Measurements from ENCODE around the gene EIF3F.
"Not testable (repeated sequence)": the region's sequence is repeated elsewhere in the genome, so short reads cannot be mapped to it uniquely, and the experiment has no call there.

EIF3F gene

DNA sequence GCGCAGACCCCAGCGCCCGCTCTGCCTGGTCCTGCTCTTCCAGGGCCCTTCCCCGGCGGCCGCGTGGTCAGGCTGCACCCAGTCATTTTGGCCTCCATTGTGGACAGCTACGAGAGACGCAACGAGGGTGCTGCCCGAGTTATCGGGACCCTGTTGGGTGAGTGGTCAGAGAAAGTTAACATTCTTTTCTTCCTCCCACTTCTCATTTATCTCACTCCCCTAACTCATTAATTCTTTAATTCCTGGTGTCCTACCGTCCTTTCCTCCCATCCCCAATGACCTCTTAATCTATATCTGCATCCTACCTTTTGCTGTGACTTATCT, 385 bp downstream of the EIF3F start:
- not testable (repeated sequence) for DNase-seq (ENCODE audit: low read depth in 1 of 2, low spot score in 1 of 2)

DNA sequence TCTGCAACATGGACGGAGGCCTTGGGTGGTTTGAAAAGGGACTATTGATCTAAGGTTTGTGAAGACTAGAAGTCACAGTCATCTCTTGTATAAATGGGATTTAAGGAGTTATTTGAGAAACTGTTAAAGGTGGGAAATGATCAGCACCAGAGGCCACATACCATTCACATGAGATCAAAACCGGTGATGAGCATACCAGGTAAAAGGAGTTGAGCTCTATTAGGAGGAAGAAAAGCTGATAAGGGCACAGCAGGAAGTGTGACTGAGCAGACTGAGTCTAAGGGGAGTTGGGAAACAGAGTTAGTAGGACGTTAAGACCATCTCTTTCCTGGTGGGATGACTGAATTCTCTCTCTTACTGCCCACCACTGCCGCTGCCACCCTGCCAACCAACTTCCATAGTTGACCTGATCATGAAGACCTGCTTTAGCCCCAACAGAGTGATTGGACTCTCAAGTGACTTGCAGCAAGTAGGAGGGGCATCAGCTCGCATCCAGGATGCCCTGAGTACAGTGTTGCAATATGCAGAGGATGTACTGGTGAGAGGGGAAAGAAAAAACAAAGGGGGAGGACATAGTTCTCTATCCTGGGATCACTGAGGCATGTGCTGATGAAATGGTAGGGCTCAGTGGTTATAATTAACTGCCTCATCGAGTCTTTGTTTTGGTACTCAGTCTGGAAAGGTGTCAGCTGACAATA, 7.6 kb downstream of the EIF3F start:
- DNase-seq (ENCODE audit: low read depth in 1 of 2, low spot score in 1 of 2): no peak

DNA sequence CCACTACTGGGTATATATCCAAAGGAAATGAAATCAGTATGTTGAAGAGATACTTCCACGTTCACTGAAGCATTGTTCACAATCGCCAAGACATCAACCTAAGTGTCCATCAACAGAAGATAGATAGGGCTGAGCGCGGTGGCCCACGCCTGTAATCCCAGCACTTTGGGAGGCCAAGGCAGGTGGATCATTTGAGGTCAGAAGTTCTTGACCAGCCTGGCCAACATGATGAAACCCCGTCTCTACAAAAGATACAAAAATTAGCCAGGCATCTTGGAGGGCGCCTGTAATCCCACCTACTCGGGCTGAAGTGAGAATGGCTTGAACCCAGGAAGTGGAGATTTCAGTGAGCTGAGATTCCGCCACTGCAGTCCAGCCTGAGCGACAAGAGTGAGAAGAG, 12.7 kb downstream of the EIF3F start:
- no peak for DNase-seq (ENCODE audit: low read depth in 1 of 2, low spot score in 1 of 2)

DNA sequence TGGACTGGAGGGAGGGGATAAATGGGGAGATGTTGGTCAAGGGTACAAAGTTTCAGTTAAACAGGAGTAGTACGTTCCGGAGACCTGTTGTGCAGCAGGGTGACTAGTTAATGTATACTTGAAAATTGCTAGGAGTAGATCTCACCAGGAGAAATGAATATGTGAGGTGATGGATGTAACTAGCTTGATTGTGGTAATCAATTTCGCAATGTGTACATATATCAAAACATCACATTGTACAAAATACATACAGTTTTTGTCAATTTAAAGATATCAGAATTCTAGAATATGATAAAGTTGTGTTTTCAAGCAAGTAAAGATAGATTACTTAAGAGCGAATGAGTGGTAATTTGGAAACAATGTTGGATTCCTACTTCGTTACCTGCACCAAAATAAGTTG, 13.3 kb downstream of the EIF3F start:
- DNase-seq (ENCODE audit: low read depth in 1 of 2, low spot score in 1 of 2): no peak

DNA sequence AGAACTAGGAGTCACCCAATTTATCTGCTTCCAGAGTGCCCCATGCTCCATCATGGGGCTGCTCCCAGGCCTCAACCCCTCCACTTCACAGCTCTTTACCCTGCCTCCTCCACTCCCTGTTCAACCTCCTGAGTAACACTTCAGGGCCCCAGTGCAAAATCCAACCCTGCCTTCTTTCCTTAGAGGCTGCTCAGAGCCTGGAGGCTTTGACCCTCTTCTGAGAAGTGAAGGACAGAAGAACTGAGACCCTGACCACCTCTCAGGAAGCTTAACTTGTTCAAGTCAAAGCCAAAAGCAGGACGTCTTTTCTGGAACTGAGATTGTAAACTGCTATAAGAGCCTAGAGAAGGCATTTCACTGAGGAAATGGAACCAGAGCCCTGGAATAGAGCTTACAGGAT, 15.5 kb downstream of the EIF3F start:
- no peak for DNase-seq (ENCODE audit: low read depth in 1 of 2, low spot score in 1 of 2)

DNA sequence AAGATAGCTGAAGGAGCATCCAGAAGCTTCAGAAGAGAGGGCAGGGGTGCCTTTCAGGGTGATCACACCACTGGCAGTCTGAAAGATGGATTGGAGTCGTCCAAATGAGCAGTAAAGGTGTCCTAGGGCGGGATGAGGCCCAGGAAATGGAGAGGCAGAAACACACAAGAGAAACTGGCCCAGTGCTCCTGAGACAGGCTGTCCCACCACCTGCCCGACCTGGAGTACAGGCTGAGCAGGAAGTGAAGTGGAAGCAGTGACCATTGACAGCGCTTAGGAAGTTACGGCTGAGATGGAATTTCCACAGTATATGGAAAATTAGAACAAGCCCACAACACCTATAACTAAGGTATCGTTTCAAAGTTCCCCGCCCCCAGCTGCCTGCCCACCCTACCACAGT, 16.1 kb downstream of the EIF3F start:
- DNase-seq (ENCODE audit: low read depth in 1 of 2, low spot score in 1 of 2): no peak

DNA sequence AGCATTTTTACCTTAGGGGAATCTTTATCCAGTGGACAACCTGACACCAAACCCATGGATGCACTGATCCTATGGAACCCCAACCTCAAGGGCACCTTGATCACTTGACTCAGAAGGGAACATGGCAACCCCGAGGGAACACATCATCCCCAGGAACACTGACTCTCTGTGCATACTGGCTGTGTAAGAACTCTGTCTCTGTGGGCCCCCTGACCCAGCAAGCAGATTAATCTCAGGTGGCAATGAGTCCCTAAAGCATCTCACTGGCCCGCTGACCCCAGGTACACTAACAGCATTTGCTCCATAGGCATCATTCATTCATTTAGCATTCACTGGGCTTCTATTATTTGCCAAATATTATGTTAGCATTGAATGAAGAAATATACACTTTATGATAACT, 16.9 kb downstream of the EIF3F start:
- no peak for DNase-seq (ENCODE audit: low read depth in 1 of 2, low spot score in 1 of 2)

DNA sequence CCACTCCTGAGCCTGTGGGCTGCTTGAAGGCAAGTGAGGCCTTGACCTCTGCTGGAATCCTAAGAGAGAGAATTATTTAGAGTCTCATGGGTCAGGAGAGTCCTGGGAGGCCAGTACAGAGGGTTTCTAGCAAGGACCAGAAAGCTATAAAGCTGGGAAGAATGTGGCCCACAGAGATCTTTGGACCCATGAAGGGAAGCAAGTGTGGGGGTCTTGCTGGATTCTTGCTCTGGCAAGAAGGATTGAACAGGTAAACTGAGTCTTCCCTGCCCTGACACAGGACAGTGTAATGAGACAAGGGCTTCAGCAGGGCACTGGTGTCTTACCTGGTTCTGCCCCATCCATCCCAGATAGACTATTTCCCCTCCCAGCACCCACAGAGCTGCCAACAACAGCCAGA, 18.4 kb downstream of the EIF3F start:
- DNase-seq (ENCODE audit: low read depth in 1 of 2, low spot score in 1 of 2): no peak

DNA sequence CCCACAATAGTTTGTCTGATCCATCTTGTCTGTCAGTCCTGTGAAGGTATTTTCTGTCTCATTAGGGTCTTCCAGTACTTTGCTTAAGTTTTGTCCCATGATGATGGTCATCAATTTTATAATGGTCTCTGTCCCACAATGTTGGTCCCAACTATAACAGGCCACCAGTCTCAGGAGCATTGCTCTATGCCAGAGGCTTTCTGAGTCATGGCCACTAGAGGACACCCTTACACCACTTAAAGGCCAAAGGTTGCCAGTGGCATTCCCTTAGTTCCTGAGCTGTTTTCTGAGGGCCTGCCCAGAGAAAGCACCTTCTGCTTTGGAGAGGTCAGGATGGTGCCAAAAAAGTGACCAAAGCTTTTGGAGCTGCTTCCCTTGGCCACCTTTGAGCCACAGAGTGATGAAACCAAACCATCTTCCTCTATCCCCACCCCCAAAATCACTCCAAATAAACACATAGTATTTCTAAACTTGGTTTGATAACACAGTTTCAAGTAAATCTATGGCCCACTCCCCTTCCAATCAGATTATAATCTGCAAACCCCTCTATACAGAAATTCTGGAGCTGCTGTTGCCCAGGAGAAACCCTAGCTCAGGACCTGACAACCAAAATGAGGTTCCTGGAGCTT, 19.3 kb downstream of the EIF3F start:
- peak in 1 of 2 donors; percentile 32 for DNase-seq (ENCODE audit: low read depth in 1 of 2, low spot score in 1 of 2)

DNA sequence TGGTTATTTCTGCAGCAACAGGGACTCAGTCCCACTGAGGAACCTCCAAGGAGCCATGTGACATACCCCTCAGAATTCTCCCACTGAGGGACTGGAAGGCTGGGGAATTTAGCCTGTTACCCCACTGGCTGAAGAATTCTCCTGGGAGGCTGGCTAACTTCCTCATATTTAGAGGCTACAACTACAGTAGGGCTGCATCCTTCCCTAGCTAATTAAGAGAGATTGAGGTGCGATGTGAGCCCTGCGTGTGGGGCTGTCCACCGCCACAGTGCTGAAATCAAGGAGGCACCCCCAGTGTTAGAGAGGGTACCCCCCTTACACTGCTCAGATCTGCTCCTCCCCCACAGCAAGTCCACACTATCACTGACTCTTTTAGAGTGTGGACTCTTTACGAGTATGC, 21.1 kb downstream of the EIF3F start:
- DNase-seq (ENCODE audit: low read depth in 1 of 2, low spot score in 1 of 2): no peak

DNA sequence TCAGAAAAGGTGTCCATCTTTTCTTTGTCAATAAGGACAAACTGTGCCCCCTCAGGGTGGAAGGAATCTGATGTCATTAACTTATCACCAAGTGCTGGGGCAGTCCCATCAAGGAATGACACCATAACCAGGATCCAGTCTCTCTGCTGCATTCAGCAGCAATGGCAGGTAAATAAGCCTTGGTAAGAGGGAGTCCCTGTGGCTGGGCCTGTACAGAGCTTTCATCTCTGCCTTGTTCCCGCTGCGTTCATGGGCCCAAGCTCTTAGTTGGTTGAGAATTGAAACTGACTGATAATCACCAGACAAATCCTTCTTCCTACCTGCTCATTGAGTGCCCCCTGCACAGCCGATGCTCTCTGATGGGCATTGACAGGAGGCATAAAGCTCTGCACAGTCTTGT, 22.7 kb downstream of the EIF3F start:
- DNase-seq (ENCODE audit: low read depth in 1 of 2, low spot score in 1 of 2): no peak

DNA sequence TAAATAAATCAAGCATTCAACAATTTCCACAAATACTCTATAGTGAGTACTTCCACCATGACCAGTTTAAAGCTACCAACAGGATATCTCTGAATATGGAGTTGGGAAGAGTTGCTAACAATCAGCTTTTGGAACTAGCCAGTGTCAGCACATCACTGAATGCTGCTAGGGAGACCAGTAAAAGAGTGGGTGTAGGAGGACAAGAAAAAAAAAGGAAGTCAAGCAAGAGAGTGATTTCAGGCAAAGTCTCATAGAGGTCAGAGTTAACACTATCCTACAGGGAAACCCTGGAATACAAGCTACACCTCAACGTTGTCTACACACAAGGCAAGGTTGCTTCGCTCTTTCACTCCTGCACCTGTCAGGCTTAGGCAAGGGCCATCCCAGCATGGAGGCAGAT, 24.2 kb downstream of the EIF3F start:
- no peak for DNase-seq (ENCODE audit: low read depth in 1 of 2, low spot score in 1 of 2)

DNA sequence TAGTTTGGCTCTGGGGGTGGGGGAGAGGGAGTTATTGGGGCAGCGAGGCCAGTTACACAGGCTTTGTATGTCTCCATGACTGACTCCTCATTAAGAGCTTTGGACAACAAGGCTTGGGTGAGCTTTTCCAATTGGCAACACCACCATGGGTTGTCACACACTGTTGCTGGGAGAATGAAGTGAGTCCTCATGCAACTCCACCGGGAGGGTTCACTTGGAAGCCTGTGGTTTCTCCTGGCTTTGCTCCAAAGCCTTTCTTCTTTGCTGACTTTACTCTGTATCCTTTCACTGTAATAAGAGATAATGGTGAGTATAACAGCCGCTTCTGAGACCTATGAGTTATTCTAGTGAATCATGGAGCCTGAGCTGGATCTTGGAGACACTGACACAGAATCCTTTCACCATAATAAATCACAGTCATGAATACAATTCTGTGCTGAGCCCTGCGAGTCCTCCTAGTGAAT, 24.9 kb downstream of the EIF3F start:
- DNase-seq (ENCODE audit: low read depth in 1 of 2, low spot score in 1 of 2): no peak

DNA sequence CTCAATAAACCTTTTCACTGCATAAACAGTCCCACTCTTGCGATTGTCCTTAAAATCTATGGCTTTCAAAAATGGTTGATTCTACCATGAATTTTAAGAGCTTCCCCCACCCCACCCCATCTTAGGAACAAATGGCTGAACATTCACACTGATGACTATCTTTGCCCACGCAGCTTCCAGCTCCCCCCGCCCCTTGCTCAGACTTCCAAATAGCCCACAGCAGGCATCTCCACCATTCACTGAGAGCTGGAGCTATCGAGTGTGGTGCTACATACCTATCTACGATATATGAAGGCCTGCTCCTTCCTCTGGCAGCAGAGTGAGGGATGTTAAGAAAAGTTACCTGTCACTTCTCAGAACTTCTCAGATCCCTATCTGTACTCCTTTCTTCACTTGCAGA, 26.7 kb downstream of the EIF3F start:
- no peak for DNase-seq (ENCODE audit: low read depth in 1 of 2, low spot score in 1 of 2)

DNA sequence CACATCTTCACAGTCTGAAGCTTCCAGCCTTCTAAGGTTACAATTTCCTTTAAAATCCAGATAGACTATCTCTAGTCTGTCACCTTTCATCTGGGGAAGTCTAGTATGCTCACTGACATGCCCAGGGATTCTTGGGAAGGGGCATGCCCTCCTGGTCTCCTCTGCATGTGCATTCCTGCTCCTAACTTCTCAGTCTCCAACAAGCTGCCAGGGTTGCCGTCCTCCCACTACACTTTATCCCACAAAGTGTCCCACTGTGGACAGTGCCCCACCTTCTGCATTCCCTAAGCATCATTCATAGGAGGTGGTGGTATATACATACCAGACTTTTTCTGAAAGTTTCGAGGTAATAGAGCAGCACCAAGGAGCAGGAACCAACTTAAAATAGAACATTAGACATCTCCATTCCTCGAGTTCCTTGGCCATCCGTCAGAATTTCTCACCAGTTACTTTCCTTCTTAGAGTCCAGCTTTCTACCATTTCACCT, 28.7 kb downstream of the EIF3F start:
- DNase-seq (ENCODE audit: low read depth in 1 of 2, low spot score in 1 of 2): no peak

DNA sequence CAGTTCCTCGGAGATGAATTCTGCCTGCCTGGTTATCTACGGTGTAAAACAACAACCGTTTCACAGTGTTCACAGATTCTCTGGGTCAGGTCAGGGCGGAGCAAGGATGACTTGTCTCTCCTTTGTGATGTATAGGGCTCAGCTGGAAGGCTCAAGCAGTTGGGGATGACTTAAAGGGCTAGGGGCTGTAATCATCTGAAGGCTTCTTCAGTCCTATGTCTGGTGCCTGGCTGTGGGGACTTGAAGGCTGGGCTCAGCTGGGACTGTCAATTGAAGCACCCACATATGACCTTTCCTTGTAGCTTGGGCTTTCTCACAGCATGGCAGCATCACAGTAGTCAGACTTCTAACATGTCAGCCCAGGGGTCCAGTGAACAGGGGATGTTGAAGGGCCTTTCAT, 29.3 kb downstream of the EIF3F start:
- no peak for DNase-seq (ENCODE audit: low read depth in 1 of 2, low spot score in 1 of 2)

DNA sequence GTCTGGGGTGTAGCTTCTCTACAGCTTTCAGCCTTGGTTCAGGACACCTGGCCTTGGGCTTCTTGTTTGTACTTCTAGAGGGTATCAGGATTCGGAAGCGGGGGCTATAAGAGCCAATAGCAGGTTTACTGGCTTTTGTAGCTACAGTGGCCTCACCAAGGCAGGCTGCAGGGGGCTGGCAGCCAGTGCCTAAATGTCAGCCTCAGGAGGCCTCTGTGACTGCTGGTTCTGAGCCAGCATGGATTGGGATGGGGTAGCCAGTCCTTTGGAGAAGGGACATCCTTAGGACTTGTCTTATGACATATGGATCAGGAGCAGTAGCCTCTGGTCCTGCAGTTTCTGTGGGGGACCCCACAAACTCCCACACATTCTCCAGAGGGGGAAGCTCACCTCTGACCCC, 29.9 kb downstream of the EIF3F start:
- DNase-seq (ENCODE audit: low read depth in 1 of 2, low spot score in 1 of 2): no peak

DNA sequence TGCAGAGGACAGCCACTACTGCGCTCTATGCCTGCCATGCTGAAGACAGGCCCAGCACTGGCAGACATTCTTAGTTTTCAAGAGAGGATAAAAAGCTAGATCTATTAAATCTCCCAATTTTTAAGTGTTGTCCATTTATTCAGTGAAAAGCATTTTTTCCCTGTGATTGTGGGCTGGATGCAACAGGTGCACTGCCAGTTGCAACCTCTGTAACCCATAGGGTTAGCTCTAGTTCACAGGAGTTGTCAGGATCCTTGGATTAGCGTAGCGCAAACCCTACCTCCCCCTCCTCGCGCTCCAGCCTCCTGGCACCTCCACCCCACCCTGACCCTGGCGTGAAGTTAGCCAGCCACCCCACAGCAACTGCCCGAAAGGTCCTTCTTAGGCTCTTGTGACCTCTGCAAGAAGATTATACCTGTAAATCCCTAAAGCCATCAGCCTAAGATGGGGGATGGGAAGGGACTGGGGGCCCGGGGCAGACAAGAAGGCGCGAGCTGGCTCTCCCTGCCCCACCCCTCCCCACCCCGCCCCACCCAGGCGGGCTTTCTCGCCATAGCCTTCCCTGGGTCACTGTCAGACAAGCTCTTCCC, 30.9 kb downstream of the EIF3F start:
- no peak for DNase-seq (ENCODE audit: low read depth in 1 of 2, low spot score in 1 of 2)

DNA sequence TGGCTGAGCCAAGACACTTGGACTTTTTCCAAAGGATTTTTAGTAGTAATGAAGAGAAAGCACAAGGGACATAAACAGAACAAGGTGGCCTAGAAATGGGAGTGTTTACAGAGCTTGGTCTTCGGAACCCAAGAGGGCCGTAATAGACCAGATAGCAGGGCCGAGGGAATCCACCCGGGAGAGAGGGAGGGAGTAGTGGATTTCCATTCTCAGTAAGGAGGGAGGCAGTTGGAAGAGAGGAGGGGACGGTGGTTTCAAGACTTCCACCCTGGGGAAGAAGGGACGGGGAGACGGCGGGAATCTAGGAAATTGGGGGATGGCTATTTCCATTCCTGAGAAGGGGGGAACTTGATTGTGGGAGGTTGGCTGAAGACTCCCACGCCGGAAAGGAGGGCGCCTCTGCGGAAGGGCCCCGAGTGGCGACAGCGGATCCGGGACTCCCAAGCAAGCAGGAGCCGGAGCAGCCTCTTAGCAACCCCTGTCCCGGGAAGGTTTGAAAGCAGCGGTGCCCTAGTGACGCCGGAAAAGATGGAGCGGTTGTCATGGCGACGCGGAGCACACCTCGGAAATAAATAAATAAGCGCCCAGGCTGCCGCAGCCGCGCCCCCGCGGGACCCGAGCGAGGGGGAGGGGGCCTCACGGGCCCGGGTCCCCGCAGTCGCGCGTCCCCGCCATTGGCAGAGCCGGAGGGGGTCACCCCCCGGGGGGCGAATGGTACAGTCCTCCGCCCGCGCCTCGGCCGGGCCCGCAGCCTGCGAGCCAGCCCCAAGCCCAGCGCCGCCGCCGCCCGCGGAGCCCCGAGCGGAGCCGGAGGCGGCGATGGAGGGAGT, 31.6 kb downstream of the EIF3F start:
- peak; percentile 30 to 34 for DNase-seq (ENCODE audit: low read depth in 1 of 2, low spot score in 1 of 2)

DNA sequence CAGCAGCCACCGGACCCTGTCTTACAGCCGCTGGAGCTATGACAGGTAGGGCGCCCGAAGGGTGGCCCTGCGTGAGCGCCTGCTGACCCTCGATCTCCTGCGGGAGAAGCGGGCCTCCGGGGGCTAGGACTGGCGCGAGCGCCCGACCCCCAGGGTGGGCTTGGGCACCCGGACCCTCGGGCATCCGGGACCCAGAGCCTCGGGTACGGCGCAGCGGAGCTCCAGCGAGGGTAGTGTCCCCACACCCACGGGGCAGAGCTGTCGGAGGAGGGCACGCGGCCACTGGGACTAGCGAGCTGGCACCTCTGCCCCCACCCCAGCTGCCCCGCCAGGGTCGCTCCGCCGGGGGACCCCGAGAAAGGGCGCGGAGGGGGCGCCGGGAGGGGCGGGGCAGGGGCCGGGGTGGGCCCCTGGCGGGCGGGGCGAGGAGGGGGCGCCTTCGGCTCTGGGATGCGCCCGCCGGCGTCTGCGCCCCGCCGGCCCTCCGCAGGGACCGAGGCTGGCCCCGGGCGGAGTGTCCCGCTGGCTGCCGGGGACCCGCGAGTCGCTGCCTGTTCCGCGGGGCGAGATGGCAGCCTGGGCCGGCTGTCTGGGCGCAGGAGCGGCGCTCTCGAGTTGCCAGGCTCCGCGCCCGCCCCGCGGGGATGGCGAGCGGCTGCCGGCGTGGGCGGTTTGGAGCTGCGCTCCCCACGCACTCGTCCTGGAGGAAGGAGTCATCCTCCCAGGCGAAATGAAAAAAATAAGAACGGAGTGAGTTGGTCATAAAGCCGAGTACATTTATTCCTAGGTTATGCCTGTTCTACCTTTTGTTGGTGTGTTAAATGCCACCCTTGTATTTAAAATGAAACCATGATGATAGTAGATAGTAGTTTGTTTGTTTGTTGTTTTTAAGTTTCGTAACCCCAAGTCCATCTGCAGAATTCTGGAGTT, 32.4 kb downstream of the EIF3F start:
- DNase-seq (ENCODE audit: low read depth in 1 of 2, low spot score in 1 of 2): no peak

DNA sequence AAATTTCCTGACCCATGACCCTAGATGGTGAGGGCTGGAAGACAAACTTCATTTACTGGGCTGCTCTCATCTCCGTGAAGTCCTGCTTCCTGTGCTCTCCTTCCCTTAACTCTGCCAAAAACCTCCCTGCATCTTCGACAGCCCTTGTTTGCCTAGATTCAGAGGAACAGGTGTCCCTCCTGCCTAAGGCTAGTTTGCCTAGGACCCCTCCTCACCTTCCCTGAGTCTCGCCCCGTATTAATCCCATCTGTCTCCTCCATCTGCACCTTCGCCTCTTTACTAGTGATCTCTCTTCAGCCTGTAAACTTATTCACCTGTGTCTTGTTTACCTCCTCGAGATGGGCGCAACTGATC, 33.1 kb downstream of the EIF3F start:
- no peak for DNase-seq (ENCODE audit: low read depth in 1 of 2, low spot score in 1 of 2)
